IPS-18c (cell line): ENCODE measurements around the gene FNBP1.

Source experiments
- H3K4me3 ChIP-seq: 2 replicates; pipeline ENCODE4 v1.7.0; 2013; ENCODE audit warnings: low read depth, mild to moderate bottlenecking, low read length, moderate library complexity; ENCODE audit not compliant: insufficient read depth
- H3K9me3 ChIP-seq: one replicate; pipeline ENCODE4 v1.6.1; 2013; ENCODE audit warnings: mild to moderate bottlenecking, low read length, moderate library complexity; ENCODE audit not compliant: control insufficient read depth, insufficient read depth

The FNBP1 gene

GRCh38 chr9:130053109-130053503, 10.1 kb upstream of the FNBP1 start:
- Histone ChIP-seq H3K9me3 (no peaks in the 10 kb centered on the region), H3K4me3 (peak overlapping the region; percentile 97)

- no peak overlapping the region for H3K4me3 ChIP-seq
- no peaks in the 10 kb centered on the region for H3K9me3 ChIP-seq
Measured at GRCh38 chr9:130051855-130052254, 8.9 kb upstream of the FNBP1 start.

- Histone ChIP-seq H3K9me3 (no peaks in the 10 kb centered on the region), H3K4me3 (no peak overlapping the region)
Measured at GRCh38 chr9:130050462-130050861, 7.5 kb upstream of the FNBP1 start.

GRCh38 chr9:130049431-130050210, 6.6 kb upstream of the FNBP1 start:
- Histone ChIP-seq H3K9me3 (no peaks in the 10 kb centered on the region), H3K4me3 (no peak overlapping the region)

DNA sequence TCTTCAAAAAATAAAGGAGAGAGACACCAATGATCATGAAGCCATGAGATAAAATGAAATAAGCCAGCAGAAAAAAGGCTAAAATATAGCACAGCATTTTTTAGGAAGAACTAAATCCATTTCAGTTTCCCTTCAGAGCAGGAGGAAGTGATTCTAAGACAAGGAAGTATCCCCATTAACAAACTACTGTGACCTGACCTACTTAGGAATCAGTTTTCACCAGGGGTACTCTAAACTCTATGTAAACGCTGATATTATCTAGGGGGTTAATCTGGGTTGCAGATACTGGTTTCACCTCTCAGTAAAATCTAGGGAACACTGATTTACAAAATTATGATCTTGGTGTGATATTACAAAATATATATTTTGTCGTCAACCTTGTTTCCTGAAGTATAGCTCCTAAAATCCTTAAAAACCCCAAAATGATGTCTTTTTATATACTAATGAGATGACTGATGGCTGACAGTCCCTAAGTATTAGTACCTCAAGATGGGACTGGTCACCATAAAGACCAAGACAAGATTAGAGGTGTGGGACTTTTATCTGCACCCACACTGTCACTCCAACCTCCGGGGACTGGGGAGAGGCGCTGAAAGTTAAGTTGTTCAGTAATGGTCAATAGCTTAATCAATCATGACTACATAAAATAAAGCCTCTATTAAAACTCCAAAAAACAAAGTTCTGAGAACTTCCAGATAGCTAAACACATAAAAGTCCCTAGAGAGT, 2.9 kb upstream of the FNBP1 start:
- Histone ChIP-seq H3K9me3 (no peaks in the 10 kb centered on the region), H3K4me3 (no peak overlapping the region)

- H3K9me3 ChIP-seq: no peaks in the 10 kb centered on the region
Measured at GRCh38 chr9:130043654-130044623, 950 bp upstream of the FNBP1 start.

DNA sequence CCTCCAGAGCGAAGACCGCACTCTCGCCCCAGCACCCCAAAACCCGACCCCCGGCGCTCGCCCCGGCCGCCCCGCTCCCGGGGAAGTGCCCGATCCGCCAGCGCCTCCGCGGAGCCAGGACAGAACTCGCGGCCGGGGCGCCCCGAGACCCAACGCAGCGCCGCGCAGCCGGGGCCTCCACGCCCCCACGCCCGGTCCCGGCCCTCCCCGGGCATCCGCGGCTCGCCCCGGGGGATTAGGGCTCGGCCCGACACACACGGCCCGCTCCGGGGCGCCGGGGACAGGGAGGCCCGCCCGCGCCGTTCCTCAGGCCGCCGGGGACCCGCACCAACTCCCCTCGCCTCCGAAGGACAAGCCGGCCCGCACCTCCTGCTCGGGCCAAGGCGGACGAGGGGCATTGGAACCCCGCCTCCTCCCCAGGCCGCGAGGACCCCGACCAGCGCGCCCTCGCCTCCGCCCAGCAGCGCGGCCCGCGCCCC, 544 bp downstream of the FNBP1 start:
- peak overlapping the region; percentile 88 for H3K4me3 ChIP-seq
- H3K9me3 ChIP-seq: no peaks in the 10 kb centered on the region

More at GRCh38 chr9:130043654-130044623, 950 bp upstream of the FNBP1 start:
- peak overlapping the region; percentile 55 for H3K4me3 ChIP-seq

DNA sequence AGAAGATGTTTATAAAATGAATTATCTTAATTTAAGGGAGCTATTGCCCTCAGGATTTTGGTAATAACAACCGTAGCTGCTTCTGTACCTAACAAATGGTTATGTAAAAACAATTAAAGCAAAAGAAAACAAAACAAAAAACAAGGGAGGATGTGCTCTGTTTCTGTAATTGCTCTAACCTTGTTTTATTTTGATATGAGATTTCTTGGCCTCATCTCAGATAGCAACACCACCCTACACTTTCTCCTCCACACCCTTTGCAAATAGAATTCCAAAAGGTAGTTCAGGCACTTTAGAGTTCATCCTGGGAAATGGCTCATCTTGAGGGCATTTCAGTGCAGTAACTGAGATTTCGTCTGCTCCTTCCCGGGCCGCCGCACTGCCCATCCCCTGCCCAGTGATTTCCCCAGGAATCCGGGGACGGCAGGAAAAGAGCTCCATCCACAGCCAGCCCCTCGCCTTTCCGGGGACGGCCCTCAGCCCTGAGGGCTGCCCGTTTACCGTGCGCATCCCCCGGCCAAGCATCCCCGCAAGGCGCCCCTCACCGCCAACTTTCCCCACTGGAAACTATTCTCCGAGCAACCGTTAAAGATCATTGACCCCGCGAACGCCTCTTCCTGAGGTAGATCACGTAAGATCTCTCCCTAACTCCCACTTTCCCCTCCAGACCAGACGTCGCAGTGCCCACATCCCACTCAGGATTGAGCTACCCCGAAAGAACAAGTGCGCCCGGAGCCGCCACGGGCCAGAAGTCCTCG, 1.2 kb downstream of the FNBP1 start:
- Histone ChIP-seq H3K4me3 (peak overlapping the region; percentile 88), H3K9me3 (no peaks in the 10 kb centered on the region)

GRCh38 chr9:130040984-130041647, 1.9 kb downstream of the FNBP1 start:
- H3K4me3 ChIP-seq: no peak overlapping the region
- no peaks in the 10 kb centered on the region for H3K9me3 ChIP-seq

GRCh38 chr9:130039528-130040147, 3.4 kb downstream of the FNBP1 start:
- H3K9me3 ChIP-seq: no peaks in the 10 kb centered on the region
- H3K4me3 ChIP-seq: no peak overlapping the region

DNA sequence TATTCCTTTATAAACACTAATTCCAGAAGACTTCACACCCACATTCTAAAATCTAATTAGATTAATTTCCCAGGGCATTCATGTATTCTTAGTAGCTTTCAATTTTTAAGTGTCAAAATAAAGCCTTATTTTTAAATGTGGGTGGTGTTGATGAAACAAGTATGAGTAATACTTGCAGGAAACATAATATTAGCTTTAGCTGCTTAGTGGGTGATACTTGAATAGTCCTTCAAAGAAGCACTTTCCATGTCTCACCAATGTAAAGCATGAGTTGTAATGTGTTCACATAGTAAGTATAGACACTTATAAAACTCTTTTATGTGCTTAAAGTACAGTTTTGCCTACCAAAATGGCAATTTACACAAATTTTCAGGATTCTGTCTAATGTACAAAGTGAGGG, 6.9 kb downstream of the FNBP1 start:
- Histone ChIP-seq H3K4me3 (no peak overlapping the region), H3K9me3 (no peaks in the 10 kb centered on the region)

GRCh38 chr9:130034570-130034969, 8.4 kb downstream of the FNBP1 start:
- H3K4me3 ChIP-seq: no peak overlapping the region

DNA sequence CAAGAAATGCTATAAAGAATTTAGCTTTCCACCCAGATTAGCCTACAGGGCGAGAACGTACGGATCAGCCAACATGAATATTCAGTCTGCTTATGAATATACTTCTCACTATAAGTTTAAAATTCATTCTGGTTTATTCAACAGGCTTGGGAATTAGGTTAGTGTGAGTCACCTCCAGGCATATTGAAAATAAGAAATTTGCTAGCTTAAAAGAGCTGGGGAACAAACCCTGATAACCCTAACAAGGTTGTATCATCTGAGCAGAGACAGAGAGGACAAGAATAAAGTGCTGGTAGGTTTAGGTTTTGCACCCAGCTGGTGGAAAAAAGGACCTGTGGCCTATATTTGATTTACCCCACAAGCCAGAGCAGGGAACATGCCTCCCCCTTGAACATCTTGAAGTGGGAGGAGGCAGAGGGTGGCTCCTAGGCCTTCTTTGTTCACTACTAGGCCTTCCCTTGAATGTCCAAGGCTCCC, 12.3 kb downstream of the FNBP1 start:
- Histone ChIP-seq H3K9me3 (no peaks in the 10 kb centered on the region), H3K4me3 (no peak overlapping the region)

More at GRCh38 chr9:130034570-130034969, 8.4 kb downstream of the FNBP1 start:
- no peaks in the 10 kb centered on the region for H3K9me3 ChIP-seq

DNA sequence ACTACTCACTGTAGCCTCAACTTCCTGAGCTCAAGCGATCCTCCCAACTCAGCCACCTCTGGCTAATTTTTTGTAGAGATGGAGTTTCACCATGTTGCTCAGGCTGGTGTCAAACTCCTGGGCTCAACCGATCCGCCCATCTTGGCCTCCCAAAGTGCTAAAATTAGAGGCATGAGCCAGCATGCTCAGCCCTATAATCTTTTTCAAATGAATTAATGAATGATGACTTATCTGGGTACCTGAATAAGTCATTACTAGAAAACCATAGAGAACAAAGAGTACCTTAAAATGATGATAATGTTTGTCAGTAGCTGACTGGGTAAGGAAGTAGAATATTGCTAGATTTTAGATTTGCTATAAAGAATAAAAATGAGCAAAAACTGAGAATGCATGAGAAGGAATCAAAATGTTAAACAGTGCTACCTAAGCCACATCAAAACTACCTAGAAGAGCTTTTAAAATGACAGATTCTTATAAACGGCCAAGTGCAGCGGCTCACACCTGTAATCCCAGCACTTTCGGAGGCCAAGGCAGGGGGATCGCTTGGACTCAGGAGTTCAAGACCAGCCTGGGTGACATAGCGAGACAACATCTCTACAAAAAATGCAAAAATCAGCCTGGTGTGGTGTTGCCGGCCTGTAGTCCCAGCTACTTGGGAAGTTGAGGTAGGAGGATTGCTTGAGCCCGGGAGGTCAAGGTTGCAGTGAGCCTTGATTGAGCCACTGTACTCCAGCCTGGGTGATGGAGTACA, 13.6 kb downstream of the FNBP1 start:
- Histone ChIP-seq H3K9me3 (no peaks in the 10 kb centered on the region), H3K4me3 (no peak overlapping the region)
